Panc1 (cell line): ENCODE measurements around the gene SYP. TPM values are rescaled to one million over a fixed set of nuclear protein-coding genes. Genes with fewer than 3 reads are reported as not detected.

Source experiments
- ATAC-seq: fragments of 200-7000 bp; cut with Tn5 transposase; 2 replicates; pipeline ENCODE4 v1.9.1; 2020; ENCODE audit warnings: mild to moderate bottlenecking, moderate library complexity
- BruUV-seq: library from RNA; stranded (reverse); fragments of 400-500 nt; replicated peaks from 2 replicates; lab custom pipeline; 2021; lab: Mats Ljungman, UMichigan
- CTCF ChIA-PET: fragments of 300-600 bp; sonication (Branson Sonifier 250); formaldehyde crosslinking; loops from one replicate; lab custom pipeline; 2022; ENCODE audit warnings: antibody characterized with exemption; lab: Charles Lee
- POLR2A ChIA-PET: fragments of 300-600 bp; sonication (Branson Sonifier 250); formaldehyde crosslinking; loops from one replicate; lab custom pipeline; 2022; ENCODE audit warnings: antibody characterized with exemption; lab: Charles Lee
- DNase-seq: peaks from one replicate; pipeline ENCODE4 v3.0.0-alpha.2; 2010; ENCODE audit warnings: low read depth, low spot score
- H3K27ac ChIP-seq: 2 replicates; pipeline ENCODE4 v1.5.1; 2011; ENCODE audit warnings: mild to moderate bottlenecking, low read length, inconsistent platforms
- H3K27me3 ChIP-seq: fragments of 200-500 bp; sonication (Bioruptor generic); 2 replicates; pipeline ENCODE4 v1.6.0; 2014; ENCODE audit warnings: low read length, inconsistent platforms; ENCODE audit not compliant: control insufficient read depth, insufficient read depth
- H3K36me3 ChIP-seq: fragments of 200-500 bp; sonication (Bioruptor generic); 2 replicates; pipeline ENCODE4 v1.5.1; 2014; ENCODE audit warnings: inconsistent platforms, mild to moderate bottlenecking, low read length, moderate library complexity; ENCODE audit not compliant: control insufficient read depth, insufficient read depth
- H3K4me1 ChIP-seq: 2 replicates; pipeline ENCODE4 v1.5.1; 2011; ENCODE audit warnings: inconsistent platforms, mild to moderate bottlenecking, low read length, moderate library complexity; ENCODE audit not compliant: control insufficient read depth, insufficient read depth
- H3K4me3 ChIP-seq, 2 experiments: 2 replicates each; pipeline ENCODE4 v1.5.1; 2011 to 2012; ENCODE audit warnings: low read depth in 2 of 2, low read length in 2 of 2, mild to moderate bottlenecking in 2 of 2, inconsistent platforms in 1 of 2, moderate library complexity in 1 of 2
- H3K9me3 ChIP-seq: fragments of 200-500 bp; sonication (Bioruptor generic); 2 replicates; pipeline ENCODE4 v1.5.1; 2014; ENCODE audit warnings: low read depth, mild to moderate bottlenecking, inconsistent platforms, low read length, moderate library complexity; ENCODE audit not compliant: control insufficient read depth, insufficient read depth
- POLR2AphosphoS5 ChIP-seq: IDR thresholded peaks from 2 replicates; pipeline ENCODE4 v1.6.1; 2012; ENCODE audit warnings: mild to moderate bottlenecking, low read depth, low read length, moderate library complexity
- SIN3A ChIP-seq: IDR thresholded peaks from 2 replicates; pipeline ENCODE4 v1.6.1; 2012; ENCODE audit warnings: low read depth, mild to moderate bottlenecking, low read length, moderate library complexity, borderline replicate concordance; ENCODE audit not compliant: insufficient read depth
- TCF7L2 ChIP-seq: IDR thresholded peaks from 2 replicates; pipeline ENCODE4 v1.6.1; 2011; ENCODE audit warnings: mild to moderate bottlenecking, low read depth, low read length, inconsistent platforms
- in situ Hi-C: cut with HindIII; loops from 2 replicates; pipeline ENCODE4 v1.10.0; 2016; ENCODE audit warnings: low sequenced_read_pairs, low pct_unique_long_range_greater_than_20kb
- intact Hi-C: fragments of 100-400 bp; cut with micrococcal nuclease; formaldehyde crosslinking; loops from one replicate; pipeline ENCODE4 v1.10.0; 2022; ENCODE audit not compliant: unreplicated experiment
- total RNA-seq: library from RNA; stranded (reverse); gene quantifications from one replicate; pipeline ENCODE4 v1.2.1, GENCODE V29; 2021; ENCODE audit not compliant: unreplicated experiment
- TF ChIP-seq, protein P1 (sequence below): fragments of 450-650 bp; IDR thresholded peaks from 2 replicates; pipeline ENCODE4 v1.5.1; 2017; ENCODE audit warnings: mild to moderate bottlenecking
- TF ChIP-seq, protein P2 (sequence below), 2 experiments: IDR thresholded peaks; 2 replicates each; pipeline ENCODE4 v1.6.1; 2011 to 2012; ENCODE audit warnings: low read depth in 2 of 2, control low read depth in 1 of 2, low read length in 1 of 2, mild to moderate bottlenecking in 1 of 2, moderate library complexity in 1 of 2; ENCODE audit not compliant: insufficient read depth in 1 of 2

SYP gene
- total RNA-seq, 1 experiment from 2014 or later, result 12.4 TPM

DNA sequence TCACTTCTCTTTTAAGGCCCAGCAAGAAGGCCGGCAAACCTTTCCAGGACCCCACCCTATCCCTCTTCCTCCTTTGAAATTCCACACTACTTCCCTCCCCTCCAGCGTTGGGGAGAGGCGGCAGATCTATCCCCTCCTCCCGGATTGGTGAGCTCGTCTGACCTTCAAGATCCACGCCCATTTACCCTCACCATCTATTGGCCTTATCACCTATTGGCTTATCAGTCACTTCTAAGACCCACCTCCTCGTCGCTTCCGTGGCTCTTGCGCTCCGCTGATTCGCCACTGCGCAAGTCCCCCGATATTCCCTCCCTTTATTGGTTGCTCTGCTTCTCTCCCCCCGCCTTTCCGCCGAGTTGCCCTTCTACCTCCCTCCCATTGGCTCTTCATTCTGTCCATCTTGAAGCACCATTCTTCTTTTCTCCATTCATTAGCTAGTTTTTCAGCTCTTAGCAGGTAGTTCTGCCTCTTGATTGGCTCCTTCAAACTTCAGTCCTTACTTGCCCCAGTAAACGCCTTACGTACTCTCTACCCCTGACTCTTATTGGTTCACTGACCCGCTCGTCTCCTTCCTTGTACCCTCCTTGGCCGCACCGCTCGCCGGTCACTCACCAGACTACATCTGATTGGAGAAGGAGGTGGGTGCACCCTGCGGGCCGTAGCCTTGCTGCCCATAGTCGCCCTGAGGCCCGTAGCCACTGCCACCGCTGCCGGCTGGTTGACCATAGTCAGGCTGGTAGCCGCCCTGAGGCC, 9.0 kb downstream of the SYP start:
- CTCF ChIA-PET, result interaction anchor here (0.7 to 1.0 kb wide), 2 partner anchors 35 to 506 kb away, joined by 3 read pairs; no protein-coding TSS in a partner anchor

DNA sequence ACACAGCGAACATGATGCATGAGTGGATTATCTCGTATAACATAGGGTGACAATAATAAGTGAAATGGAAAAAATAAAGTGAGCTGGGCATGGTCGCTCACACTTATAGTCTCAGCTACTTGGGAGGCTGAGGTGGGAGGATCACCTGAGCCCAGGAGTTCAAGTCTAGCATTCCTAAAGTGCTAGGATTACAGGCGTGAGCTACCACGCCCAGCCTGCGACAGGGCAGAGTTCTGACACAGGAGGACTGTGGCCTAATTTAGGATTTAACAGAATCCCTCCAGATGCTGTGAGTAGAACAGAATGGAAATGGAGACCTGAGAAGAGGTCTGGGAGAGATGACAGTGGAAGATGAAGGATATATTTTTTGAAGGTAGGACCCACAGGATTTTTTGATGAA, 10.4 kb downstream of the SYP start:
- no peak for TF ChIP-seq TCF7L2
- TF ChIP-seq POLR2AphosphoS5, result no peak
- TF ChIP-seq, protein P1, sequence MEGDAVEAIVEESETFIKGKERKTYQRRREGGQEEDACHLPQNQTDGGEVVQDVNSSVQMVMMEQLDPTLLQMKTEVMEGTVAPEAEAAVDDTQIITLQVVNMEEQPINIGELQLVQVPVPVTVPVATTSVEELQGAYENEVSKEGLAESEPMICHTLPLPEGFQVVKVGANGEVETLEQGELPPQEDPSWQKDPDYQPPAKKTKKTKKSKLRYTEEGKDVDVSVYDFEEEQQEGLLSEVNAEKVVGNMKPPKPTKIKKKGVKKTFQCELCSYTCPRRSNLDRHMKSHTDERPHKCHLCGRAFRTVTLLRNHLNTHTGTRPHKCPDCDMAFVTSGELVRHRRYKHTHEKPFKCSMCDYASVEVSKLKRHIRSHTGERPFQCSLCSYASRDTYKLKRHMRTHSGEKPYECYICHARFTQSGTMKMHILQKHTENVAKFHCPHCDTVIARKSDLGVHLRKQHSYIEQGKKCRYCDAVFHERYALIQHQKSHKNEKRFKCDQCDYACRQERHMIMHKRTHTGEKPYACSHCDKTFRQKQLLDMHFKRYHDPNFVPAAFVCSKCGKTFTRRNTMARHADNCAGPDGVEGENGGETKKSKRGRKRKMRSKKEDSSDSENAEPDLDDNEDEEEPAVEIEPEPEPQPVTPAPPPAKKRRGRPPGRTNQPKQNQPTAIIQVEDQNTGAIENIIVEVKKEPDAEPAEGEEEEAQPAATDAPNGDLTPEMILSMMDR, result no peak
- TF ChIP-seq, protein P2, sequence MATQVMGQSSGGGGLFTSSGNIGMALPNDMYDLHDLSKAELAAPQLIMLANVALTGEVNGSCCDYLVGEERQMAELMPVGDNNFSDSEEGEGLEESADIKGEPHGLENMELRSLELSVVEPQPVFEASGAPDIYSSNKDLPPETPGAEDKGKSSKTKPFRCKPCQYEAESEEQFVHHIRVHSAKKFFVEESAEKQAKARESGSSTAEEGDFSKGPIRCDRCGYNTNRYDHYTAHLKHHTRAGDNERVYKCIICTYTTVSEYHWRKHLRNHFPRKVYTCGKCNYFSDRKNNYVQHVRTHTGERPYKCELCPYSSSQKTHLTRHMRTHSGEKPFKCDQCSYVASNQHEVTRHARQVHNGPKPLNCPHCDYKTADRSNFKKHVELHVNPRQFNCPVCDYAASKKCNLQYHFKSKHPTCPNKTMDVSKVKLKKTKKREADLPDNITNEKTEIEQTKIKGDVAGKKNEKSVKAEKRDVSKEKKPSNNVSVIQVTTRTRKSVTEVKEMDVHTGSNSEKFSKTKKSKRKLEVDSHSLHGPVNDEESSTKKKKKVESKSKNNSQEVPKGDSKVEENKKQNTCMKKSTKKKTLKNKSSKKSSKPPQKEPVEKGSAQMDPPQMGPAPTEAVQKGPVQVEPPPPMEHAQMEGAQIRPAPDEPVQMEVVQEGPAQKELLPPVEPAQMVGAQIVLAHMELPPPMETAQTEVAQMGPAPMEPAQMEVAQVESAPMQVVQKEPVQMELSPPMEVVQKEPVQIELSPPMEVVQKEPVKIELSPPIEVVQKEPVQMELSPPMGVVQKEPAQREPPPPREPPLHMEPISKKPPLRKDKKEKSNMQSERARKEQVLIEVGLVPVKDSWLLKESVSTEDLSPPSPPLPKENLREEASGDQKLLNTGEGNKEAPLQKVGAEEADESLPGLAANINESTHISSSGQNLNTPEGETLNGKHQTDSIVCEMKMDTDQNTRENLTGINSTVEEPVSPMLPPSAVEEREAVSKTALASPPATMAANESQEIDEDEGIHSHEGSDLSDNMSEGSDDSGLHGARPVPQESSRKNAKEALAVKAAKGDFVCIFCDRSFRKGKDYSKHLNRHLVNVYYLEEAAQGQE (IDR thresholded peaks at IDR 0.05; ENCODE audit: insufficient read depth in 1 of 2, low read depth in 2 of 2, low read length in 1 of 2), result no peak
- TF ChIP-seq SIN3A, result no peak
- ATAC-seq (no peak), DNase-seq (no peak)
- H3K9me3 ChIP-seq, result no peaks in the 10 kb centered on the region
- BruUV-seq, result TSS peak; percentile 74
- peaks cover 21% of the 10 kb centered on the region for H3K4me1 ChIP-seq
- H3K4me3 ChIP-seq, result peak overlapping the region; percentile 48 to 63
- no peaks in the 10 kb centered on the region for H3K27me3 ChIP-seq
- intact Hi-C loops, result loop anchor here (5.0 kb wide), 1 partner anchor 88 kb away; no protein-coding TSS in a partner anchor
- H3K27ac ChIP-seq, result peak overlapping the region; percentile 84
- ChIA-PET POLR2A (interaction anchor here (0.5 to 0.6 kb wide), 2 partner anchors 18 to 64 kb away, joined by 4 to 5 read pairs; partner anchors contain the start of gene PLP2), CTCF (no interaction called here)
- H3K36me3 ChIP-seq, result no peaks in the 10 kb centered on the region
- in situ Hi-C loops, result no loop called here

More for the DNA sequence above, 9.0 kb downstream of the SYP start:
- H3K27ac ChIP-seq, result peak overlapping the region; percentile 85
- no peaks in the 10 kb centered on the region for H3K27me3 ChIP-seq
- H3K4me1 ChIP-seq, result peaks cover 21% of the 10 kb centered on the region
- peak; percentile 97 for DNase-seq
- intact Hi-C loops (loop anchor here (5.0 kb wide), 1 partner anchor 86 kb away; no protein-coding TSS in a partner anchor), in situ Hi-C loops (no loop called here)
- peak overlapping the region; percentile 74 to 75 for H3K4me3 ChIP-seq
- TF ChIP-seq SIN3A, result 0 out of 2 replicates have a peak, but pooled peaks have one; percentile 71
- TF ChIP-seq, protein P1, result no peak
- TF ChIP-seq POLR2AphosphoS5, result peak; percentile 76
- peak; percentile 97 for TF ChIP-seq TCF7L2
- H3K9me3 ChIP-seq, result no peaks in the 10 kb centered on the region
- POLR2A ChIA-PET, result interaction anchor here (0.5 to 1.0 kb wide), 7 partner anchors 10 to 1708 kb away, joined by 3 to 5 read pairs (median 4); no protein-coding TSS in a partner anchor
- no TSS peak for BruUV-seq
- H3K36me3 ChIP-seq, result no peaks in the 10 kb centered on the region
- peak; percentile 89 for ATAC-seq
